Measurements from ENCODE around the gene PGLYRP4.
A peak's percentile ranks its signal among the peaks of the same experiment; 100 is the strongest.

Gene PGLYRP4

DNA sequence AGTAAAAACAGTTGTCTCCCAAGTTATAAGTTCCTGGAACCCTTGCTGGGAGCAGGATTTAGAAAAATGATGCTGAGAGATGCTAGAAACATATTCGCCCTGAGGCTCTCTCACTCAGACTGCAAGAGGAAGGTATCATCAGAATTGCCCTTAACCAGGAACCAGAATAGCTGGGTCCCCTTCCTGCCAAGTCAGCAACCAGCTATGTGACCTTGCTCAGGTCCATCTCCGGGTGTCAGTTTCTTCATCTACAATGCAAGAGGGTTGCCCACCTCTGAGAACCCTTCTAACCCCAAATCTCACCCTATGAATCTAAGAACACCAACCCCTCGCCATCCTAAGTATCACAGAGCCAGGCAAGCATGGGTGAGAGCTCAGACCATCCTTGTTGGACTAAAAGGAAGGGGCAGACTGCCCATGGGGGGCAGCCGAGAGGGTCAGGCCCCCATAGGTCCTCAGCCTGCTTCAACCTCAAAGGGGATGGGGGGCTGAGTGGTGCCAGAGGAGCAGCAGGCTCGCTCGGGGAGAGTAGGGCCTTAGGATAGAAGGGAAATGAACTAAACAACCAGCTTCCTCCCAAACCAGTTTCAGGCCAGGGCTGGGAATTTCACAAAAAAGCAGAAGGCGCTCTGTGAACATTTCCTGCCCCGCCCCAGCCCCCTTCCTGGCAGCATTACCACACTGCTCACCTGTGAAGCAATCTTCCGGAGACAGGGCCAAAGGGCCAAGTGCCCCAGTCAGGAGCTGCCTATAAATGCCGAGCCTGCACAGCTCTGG lies 8.6 kb upstream of the PGLYRP4 start:
- DNase-seq (ENCODE audit: low read depth), result no peak
- TF ChIP-seq CTCF (conservative IDR thresholded peaks at IDR 0.05; ENCODE audit: low read length), result no peak
- H3K4me3 ChIP-seq (ENCODE audit: low read length), result no peak overlapping the region

- DNase-seq (ENCODE audit: low read depth), result no peak
- TF ChIP-seq CTCF (conservative IDR thresholded peaks at IDR 0.05; ENCODE audit: low read length), result no peak
- no peak overlapping the region for H3K4me3 ChIP-seq (ENCODE audit: low read length)
Measured at GRCh38 chr1:153356392-153357075, 7.9 kb upstream of the PGLYRP4 start.

GRCh38 chr1:153355445-153356071 lies 6.9 kb upstream of the PGLYRP4 start:
- peak; percentile 48 for DNase-seq (ENCODE audit: low read depth)
- TF ChIP-seq CTCF (conservative IDR thresholded peaks at IDR 0.05; ENCODE audit: low read length), result peak; percentile 55
- H3K4me3 ChIP-seq (ENCODE audit: low read length), result no peak overlapping the region

DNA sequence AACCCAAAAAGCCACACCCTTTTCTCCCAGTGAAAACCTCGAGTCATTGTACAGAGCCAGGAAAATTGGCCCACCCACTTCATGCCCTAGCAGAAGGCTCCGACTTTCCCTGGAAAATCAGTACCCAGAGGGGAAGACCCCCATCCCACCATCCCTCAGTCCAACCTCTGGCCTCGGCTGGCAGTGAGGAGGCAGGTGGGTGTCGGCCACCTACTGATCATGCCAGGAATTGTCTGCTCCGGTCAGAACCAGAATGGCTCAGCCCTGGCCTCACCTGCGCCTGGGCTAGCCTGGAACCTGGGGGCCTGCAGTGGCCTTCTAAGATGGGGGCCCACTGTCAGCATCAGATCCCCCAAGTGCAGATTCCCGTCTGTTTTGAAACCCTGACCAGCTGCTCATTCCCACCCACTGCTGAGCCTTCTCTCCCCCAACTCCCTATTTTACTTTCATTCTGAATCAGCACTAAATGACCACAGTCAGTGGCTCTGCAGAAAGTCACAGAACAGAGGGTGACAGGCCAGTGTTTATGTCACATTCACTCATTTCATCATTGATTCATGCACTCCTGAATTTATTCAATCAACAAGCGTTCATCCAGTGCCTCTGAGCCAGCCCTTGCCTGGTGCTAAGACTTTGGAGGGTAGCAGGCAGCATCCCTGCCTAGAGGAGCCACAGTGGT lies 6.0 kb upstream of the PGLYRP4 start:
- no peak overlapping the region for H3K4me3 ChIP-seq (ENCODE audit: low read length)
- no peak for DNase-seq (ENCODE audit: low read depth)
- no peak for TF ChIP-seq CTCF (conservative IDR thresholded peaks at IDR 0.05; ENCODE audit: low read length)

DNA sequence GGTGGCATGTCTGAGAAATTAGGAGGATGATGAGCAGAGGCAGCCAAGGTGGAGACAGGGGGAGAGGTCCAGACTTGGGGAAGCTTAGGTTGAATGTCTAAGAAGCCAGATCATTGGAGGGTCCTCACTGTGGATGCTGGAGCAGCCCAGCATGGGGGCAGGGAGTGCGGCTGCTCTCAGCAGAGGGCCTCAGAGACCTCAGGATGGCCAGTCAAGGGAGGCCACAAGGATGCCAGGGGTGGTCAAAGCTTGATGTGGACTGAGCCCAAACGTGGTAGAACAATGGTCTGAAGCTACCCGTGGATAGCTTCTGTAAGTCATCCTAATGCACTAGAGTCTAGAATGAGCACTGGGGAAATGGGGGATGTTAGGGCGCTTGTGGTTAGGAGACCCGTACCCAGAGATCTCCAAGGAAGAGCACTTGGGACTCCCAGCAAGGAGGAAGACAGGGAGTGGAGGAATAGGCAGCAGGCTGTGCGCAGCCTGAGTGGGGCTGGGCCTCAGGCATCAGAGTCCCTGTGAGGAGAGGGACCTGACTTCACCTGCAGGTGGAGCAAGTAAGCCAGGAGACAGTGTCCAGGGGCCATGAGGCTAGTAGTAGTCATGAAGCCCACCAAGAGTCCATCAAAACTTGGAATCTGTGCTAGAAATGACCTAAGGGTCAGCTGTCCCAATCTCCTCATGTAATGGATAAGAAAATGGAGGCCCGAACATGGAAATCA lies 4.7 kb upstream of the PGLYRP4 start:
- no peak overlapping the region for H3K4me3 ChIP-seq (ENCODE audit: low read length)
- TF ChIP-seq CTCF (conservative IDR thresholded peaks at IDR 0.05; ENCODE audit: low read length), result peak; percentile 40
- DNase-seq (ENCODE audit: low read depth), result no peak

DNA sequence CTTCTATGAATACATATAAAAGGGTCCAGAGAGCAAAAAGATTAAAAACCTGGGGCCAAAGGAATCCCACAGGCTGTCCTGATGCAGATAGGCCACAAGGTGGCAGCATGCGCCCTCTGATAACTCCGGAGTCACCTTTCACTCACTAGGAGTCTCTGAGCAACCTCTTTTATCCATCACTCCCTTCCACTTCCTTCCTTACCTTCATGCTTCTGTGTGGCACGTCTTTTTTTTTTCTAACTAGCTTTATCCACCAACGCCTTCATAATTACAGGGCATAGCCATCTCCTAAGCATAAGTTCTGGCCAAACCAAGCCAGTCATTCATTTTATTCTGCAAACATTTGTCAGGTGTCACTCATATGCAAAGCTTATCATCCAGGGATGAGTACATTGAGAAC lies 3.9 kb upstream of the PGLYRP4 start:
- peak; percentile 62 for DNase-seq (ENCODE audit: low read depth)
- TF ChIP-seq CTCF (conservative IDR thresholded peaks at IDR 0.05; ENCODE audit: low read length), result peak; percentile 96
- H3K4me3 ChIP-seq (ENCODE audit: low read length), result no peak overlapping the region
